Activated naive CD8-positive, alpha-beta T cell treated with anti-CD3 and anti-CD28 coated beads for 36 hours (primary cell): ENCODE data around the gene VPS9D1. TPM values are rescaled to one million over a fixed set of nuclear protein-coding genes. Genes with fewer than 3 reads are reported as not detected.

Experiments
- DNase-seq: peaks from one replicate; pipeline ENCODE4 v3.0.0; 2021
- H3K27ac Mint-ChIP-seq: one replicate; pipeline ENCODE4 v1.8.0; 2022; ENCODE audit warnings: mild to moderate bottlenecking, moderate library complexity, mixed read lengths
- H3K27me3 Mint-ChIP-seq: one replicate; pipeline ENCODE4 v1.8.0; 2022; ENCODE audit warnings: mild to moderate bottlenecking, mixed read lengths
- H3K36me3 Mint-ChIP-seq: one replicate; pipeline ENCODE4 v1.8.0; 2021; ENCODE audit warnings: mild to moderate bottlenecking, mixed read lengths
- H3K4me1 Mint-ChIP-seq: one replicate; pipeline ENCODE4 v1.8.0; 2021; ENCODE audit warnings: mixed read lengths
- H3K4me3 Mint-ChIP-seq: one replicate; pipeline ENCODE4 v1.8.0; 2022; ENCODE audit warnings: mild to moderate bottlenecking, moderate library complexity, mixed read lengths
- H3K9me3 Mint-ChIP-seq: one replicate; pipeline ENCODE4 v1.8.0; 2022; ENCODE audit warnings: mixed read lengths
- total RNA-seq, 2 experiments: library from RNA; stranded (reverse); gene quantifications; one replicate each; pipeline ENCODE4 v1.2.3, GENCODE V29; 2021

VPS9D1 gene
- total RNA-seq, 2 experiments from 2014 or later = 1.6 TPM

GRCh38 chr16:89738538-89739317 lies 18.0 kb upstream of the VPS9D1 start:
- no peak overlapping the region for H3K4me3 Mint-ChIP-seq
- DNase-seq = no peak
- peaks cover 20% of the 10 kb centered on the region for H3K4me1 Mint-ChIP-seq
- H3K27me3 Mint-ChIP-seq = no peaks in the 10 kb centered on the region
- H3K36me3 Mint-ChIP-seq = peaks cover 49% of the 10 kb centered on the region
- H3K9me3 Mint-ChIP-seq = no peaks in the 10 kb centered on the region
- peak overlapping the region; percentile 66 for H3K27ac Mint-ChIP-seq

- Mint-ChIP-seq H3K4me1 (peaks cover 23% of the 10 kb centered on the region), H3K9me3 (no peaks in the 10 kb centered on the region), H3K27me3 (no peaks in the 10 kb centered on the region), H3K36me3 (peaks cover 51% of the 10 kb centered on the region), H3K27ac (peak overlapping the region; percentile 35), H3K4me3 (no peak overlapping the region)
- no peak for DNase-seq
Measured at GRCh38 chr16:89738072-89738377, 17.3 kb upstream of the VPS9D1 start.

- Mint-ChIP-seq H3K27ac (peak overlapping the region; percentile 68), H3K27me3 (no peaks in the 10 kb centered on the region), H3K4me3 (peak overlapping the region; percentile 22), H3K4me1 (peaks cover 23% of the 10 kb centered on the region), H3K36me3 (peaks cover 53% of the 10 kb centered on the region), H3K9me3 (no peaks in the 10 kb centered on the region)
- peak; percentile 55 for DNase-seq
Measured at GRCh38 chr16:89737341-89738071, 16.8 kb upstream of the VPS9D1 start.

- no peak for DNase-seq
- Mint-ChIP-seq H3K4me3 (no peak overlapping the region), H3K36me3 (peaks cover 53% of the 10 kb centered on the region), H3K27ac (peak overlapping the region; percentile 68), H3K27me3 (no peaks in the 10 kb centered on the region), H3K9me3 (no peaks in the 10 kb centered on the region), H3K4me1 (peaks cover 28% of the 10 kb centered on the region)
Measured at GRCh38 chr16:89736554-89736953, 15.9 kb upstream of the VPS9D1 start.

- H3K27ac Mint-ChIP-seq = peak overlapping the region; percentile 51
- peaks cover 52% of the 10 kb centered on the region for H3K36me3 Mint-ChIP-seq
- no peak for DNase-seq
- no peaks in the 10 kb centered on the region for H3K27me3 Mint-ChIP-seq
- no peaks in the 10 kb centered on the region for H3K9me3 Mint-ChIP-seq
- peaks cover 36% of the 10 kb centered on the region for H3K4me1 Mint-ChIP-seq
- H3K4me3 Mint-ChIP-seq = no peak overlapping the region
Measured at GRCh38 chr16:89733792-89734191, 13.1 kb upstream of the VPS9D1 start.

GRCh38 chr16:89733322-89733721 lies 12.6 kb upstream of the VPS9D1 start:
- H3K27ac Mint-ChIP-seq = no peak overlapping the region
- no peak for DNase-seq
- H3K4me3 Mint-ChIP-seq = no peak overlapping the region
- peaks cover 51% of the 10 kb centered on the region for H3K36me3 Mint-ChIP-seq
- no peaks in the 10 kb centered on the region for H3K9me3 Mint-ChIP-seq
- H3K4me1 Mint-ChIP-seq = peaks cover 36% of the 10 kb centered on the region
- no peaks in the 10 kb centered on the region for H3K27me3 Mint-ChIP-seq

GRCh38 chr16:89732918-89733242 lies 12.2 kb upstream of the VPS9D1 start:
- Mint-ChIP-seq H3K27ac (peak overlapping the region; percentile 80), H3K36me3 (peaks cover 49% of the 10 kb centered on the region), H3K4me3 (no peak overlapping the region), H3K9me3 (no peaks in the 10 kb centered on the region), H3K4me1 (peaks cover 34% of the 10 kb centered on the region), H3K27me3 (no peaks in the 10 kb centered on the region)
- DNase-seq = no peak

- Mint-ChIP-seq H3K36me3 (peaks cover 44% of the 10 kb centered on the region), H3K4me1 (peaks cover 33% of the 10 kb centered on the region), H3K9me3 (no peaks in the 10 kb centered on the region), H3K4me3 (no peak overlapping the region), H3K27ac (peak overlapping the region; percentile 80), H3K27me3 (no peaks in the 10 kb centered on the region)
- no peak for DNase-seq
Measured at GRCh38 chr16:89732142-89732917, 11.6 kb upstream of the VPS9D1 start.

- H3K27ac Mint-ChIP-seq = no peak overlapping the region
- no peak overlapping the region for H3K4me3 Mint-ChIP-seq
- peaks cover 41% of the 10 kb centered on the region for H3K36me3 Mint-ChIP-seq
- no peak for DNase-seq
- no peaks in the 10 kb centered on the region for H3K27me3 Mint-ChIP-seq
- peaks cover 36% of the 10 kb centered on the region for H3K4me1 Mint-ChIP-seq
- H3K9me3 Mint-ChIP-seq = no peaks in the 10 kb centered on the region
Measured at GRCh38 chr16:89730610-89731234, 10.0 kb upstream of the VPS9D1 start.

- Mint-ChIP-seq H3K36me3 (peaks cover 36% of the 10 kb centered on the region), H3K4me1 (peaks cover 34% of the 10 kb centered on the region), H3K4me3 (no peak overlapping the region), H3K27me3 (no peaks in the 10 kb centered on the region), H3K9me3 (no peaks in the 10 kb centered on the region), H3K27ac (peak overlapping the region; percentile 42)
- no peak for DNase-seq
Measured at GRCh38 chr16:89729863-89730593, 9.3 kb upstream of the VPS9D1 start.

- H3K27ac Mint-ChIP-seq = no peak overlapping the region
- H3K4me1 Mint-ChIP-seq = peaks cover 35% of the 10 kb centered on the region
- H3K4me3 Mint-ChIP-seq = no peak overlapping the region
- H3K9me3 Mint-ChIP-seq = no peaks in the 10 kb centered on the region
- H3K36me3 Mint-ChIP-seq = peaks cover 33% of the 10 kb centered on the region
- H3K27me3 Mint-ChIP-seq = no peaks in the 10 kb centered on the region
- no peak for DNase-seq
Measured at GRCh38 chr16:89729293-89729692, 8.6 kb upstream of the VPS9D1 start.

GRCh38 chr16:89727406-89728120 lies 6.9 kb upstream of the VPS9D1 start:
- DNase-seq = no peak
- Mint-ChIP-seq H3K36me3 (peaks cover 34% of the 10 kb centered on the region), H3K4me3 (peak overlapping the region; percentile 8), H3K9me3 (no peaks in the 10 kb centered on the region), H3K27me3 (no peaks in the 10 kb centered on the region), H3K27ac (peak overlapping the region; percentile 23), H3K4me1 (peaks cover 46% of the 10 kb centered on the region)

GRCh38 chr16:89723279-89724250 lies 2.9 kb upstream of the VPS9D1 start:
- DNase-seq = peak; percentile 86
- H3K4me1 Mint-ChIP-seq = peaks cover 49% of the 10 kb centered on the region
- H3K9me3 Mint-ChIP-seq = no peaks in the 10 kb centered on the region
- H3K27me3 Mint-ChIP-seq = no peaks in the 10 kb centered on the region
- peaks cover 26% of the 10 kb centered on the region for H3K36me3 Mint-ChIP-seq
- peak overlapping the region; percentile 95 for H3K27ac Mint-ChIP-seq
- H3K4me3 Mint-ChIP-seq = peak overlapping the region; percentile 97
